Hepatocyte (in vitro differentiated cells): Measurements from ENCODE around the gene MAN1B1.

Experiments
- CTCF ChIP-seq: fragments of 200-600 bp; sonication (generic); IDR thresholded peaks from 2 replicates; pipeline ENCODE4 v1.5.1; 2016; ENCODE audit warnings: antibody characterized with exemption, mild to moderate bottlenecking; ENCODE audit not compliant: poor library complexity
- EZH2 ChIP-seq: fragments of 200-600 bp; sonication (generic); IDR thresholded peaks from 2 replicates; pipeline ENCODE4 v1.6.1; 2016; ENCODE audit warnings: antibody characterized with exemption, mild to moderate bottlenecking, borderline replicate concordance

- no peak for TF ChIP-seq CTCF
- TF ChIP-seq EZH2, result no peak
Observed at GRCh38 chr9:137080260-137081122, 6.3 kb upstream of the MAN1B1 start.
